HG02759 (cell line): ENCODE data around the gene TRDN.
"Not testable (repeated sequence)": the region's sequence is repeated elsewhere in the genome, so short reads cannot be mapped to it uniquely, and the experiment has no call there.

ENCODE experiments used
- ATAC-seq: cut with Tn5 transposase; IDR thresholded peaks from one replicate; pipeline ENCODE4 v1.9.1; 2021; ENCODE audit warnings: mild to moderate bottlenecking, moderate library complexity; ENCODE audit not compliant: unreplicated experiment

Gene TRDN

GRCh38 chr6:123632641-123633040 is 4.1 kb downstream of the TRDN start:
- ATAC-seq, result no peak

- no peak for ATAC-seq
Observed at GRCh38 chr6:123629258-123629941, 7.3 kb downstream of the TRDN start.

DNA sequence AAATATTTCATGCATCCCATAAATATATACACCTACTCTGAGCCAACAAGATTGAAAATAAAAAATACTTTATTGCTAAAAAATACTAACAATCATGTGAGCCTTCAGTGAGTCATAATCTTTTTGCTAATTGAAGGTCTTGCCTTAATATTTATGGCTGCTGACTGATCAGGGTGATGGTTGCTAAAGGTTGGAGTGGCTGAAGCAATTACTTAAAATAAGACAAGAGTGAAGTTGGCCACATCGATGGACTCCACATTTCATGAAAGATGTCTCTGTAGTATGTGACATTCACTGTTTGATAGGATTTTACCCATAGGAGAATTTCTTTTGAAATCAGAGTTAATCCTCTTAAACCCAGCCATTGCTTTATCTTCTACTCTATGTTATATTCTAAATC is 11.1 kb downstream of the TRDN start:
- ATAC-seq, result no peak

DNA sequence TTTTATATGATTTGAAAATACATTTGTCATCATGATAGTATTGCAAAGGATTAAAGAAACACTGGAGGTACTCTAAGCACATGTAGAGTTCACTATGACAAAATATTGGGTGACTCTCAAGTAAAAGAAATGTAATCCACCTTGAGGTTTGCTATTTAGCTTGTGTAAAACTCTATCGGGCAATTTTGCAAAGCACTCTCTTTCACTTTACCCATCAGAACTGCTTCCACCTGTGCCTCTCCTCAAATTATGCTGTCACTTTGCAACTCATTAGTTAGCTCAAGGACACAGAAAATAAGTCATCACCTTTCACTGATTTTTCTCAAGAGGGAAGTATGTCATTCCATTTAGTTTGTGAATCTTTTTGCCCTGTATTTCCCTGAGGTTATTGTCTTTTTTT is 14.0 kb downstream of the TRDN start:
- ATAC-seq, result no peak

GRCh38 chr6:123619156-123619555 is 17.6 kb downstream of the TRDN start:
- no peak for ATAC-seq

DNA sequence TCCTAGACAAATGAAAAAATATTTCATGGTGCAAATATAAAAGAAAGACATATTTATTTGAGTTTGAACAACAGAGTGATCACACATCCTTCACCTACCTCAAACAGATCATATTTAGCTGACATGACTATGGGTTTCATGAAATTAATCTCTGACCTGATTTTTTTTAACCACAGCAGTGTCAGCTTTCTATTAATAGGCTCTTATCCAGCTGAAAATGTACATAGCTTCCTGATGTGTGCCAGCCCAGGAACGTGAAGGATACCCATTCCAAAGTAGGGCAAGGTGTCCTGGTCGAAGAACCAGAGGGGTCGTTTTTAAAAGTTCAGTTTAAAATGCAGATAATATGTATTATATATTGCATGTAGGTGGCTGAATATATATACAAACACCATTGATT is 19.8 kb downstream of the TRDN start:
- ATAC-seq, result no peak

DNA sequence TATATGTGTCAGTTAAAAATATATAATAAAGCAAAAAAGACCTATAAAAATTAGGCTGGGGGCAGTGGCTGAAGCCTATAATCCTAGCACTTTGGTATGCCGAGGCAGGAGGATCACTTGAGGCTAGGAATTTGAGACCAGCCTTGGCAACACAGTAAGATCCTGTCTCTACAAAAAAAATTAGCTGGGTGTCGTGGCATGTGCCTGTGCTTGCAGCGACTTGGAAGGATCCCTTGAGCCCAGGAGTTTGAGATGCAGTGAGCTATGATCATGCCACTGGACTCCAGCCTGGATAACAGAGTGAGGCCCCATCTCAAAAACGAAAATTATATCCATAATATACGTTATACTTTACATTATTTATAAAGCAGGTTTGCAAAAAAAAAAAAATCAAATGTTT is 20.7 kb downstream of the TRDN start:
- ATAC-seq, result no peak

DNA sequence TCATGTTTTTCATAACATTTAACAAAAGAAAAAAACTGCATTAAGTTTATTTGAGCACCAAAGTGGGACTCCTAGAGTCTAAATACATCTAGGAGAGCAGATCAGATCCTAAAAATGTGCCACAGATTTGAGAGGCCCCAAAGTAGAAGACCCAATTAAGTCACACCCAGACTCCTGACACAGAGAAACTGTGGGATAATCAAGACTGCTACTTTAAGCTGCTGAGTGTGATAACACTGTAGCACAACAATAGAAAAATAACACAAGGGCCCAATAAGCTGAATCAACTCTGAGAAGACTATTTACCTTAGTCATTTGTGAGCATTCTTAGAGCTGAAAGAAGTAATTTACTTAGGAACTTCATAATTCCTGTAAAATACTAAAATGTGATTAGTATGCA is 26.0 kb downstream of the TRDN start:
- no peak for ATAC-seq

DNA sequence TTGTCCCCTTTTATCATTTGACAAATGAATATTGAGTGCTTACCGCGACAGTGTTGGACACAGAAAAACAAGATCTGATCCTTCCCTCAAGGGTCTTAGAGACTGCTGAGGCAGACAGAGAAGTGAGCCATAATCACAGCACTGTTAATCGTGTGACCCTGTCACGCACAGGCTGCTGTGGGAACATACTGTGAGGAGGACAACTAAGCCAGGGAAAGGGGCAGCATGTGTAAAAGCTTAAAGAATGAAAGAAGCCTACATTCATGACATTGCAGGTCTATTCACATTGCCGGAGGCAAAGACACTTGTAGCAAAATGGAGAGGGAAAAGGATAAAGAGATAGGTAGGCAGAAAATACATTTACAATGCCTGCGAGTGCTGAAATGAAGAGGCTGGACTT is 32.7 kb downstream of the TRDN start:
- ATAC-seq, result no peak

DNA sequence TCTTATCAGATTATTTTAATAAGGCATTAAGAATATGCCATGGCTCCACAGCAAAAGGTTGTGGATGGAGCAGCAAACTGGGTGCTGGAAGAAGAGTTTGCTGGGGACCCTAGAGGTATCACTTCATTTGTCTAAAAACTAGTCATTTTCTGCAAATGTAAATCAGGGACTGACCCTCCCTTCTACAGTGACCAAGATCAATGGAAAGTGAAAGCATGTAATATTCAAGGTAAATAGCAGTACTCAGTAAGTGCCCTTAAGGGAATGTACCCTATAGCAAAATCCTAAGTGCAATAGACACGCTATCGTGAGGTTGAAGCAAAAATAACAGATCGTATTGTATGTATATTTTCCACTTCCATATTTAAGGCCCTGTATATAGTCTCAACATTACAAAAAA is 38.7 kb downstream of the TRDN start:
- ATAC-seq, result peak; percentile 58

- ATAC-seq, result no peak
Observed at GRCh38 chr6:123594776-123595175, 42.0 kb downstream of the TRDN start.

- ATAC-seq, result no peak
Observed at GRCh38 chr6:123592426-123592825, 44.3 kb downstream of the TRDN start.

GRCh38 chr6:123589973-123590372 is 46.8 kb downstream of the TRDN start:
- no peak for ATAC-seq

DNA sequence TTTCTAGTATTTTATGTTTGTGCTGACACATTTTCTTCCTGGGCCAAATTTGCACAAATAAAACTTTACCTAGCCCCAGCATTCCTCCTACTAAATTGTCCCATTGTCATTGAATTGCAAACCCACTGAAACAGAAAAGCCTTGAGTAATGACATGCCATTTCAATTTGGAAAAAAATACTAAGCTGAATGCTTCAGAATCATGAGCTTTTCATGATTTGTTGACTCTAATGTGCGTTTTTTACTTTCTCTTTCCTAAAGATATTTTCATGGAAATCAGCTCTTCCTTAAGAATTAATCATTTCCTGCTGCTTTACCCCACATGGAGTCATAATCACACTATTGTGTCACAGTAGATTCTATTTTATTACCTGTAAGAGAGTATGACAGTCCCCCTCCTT is 47.4 kb downstream of the TRDN start:
- no peak for ATAC-seq

GRCh38 chr6:123588546-123588895 is 48.2 kb downstream of the TRDN start:
- ATAC-seq, result no peak

GRCh38 chr6:123587838-123588545 is 48.8 kb downstream of the TRDN start:
- no peak for ATAC-seq

DNA sequence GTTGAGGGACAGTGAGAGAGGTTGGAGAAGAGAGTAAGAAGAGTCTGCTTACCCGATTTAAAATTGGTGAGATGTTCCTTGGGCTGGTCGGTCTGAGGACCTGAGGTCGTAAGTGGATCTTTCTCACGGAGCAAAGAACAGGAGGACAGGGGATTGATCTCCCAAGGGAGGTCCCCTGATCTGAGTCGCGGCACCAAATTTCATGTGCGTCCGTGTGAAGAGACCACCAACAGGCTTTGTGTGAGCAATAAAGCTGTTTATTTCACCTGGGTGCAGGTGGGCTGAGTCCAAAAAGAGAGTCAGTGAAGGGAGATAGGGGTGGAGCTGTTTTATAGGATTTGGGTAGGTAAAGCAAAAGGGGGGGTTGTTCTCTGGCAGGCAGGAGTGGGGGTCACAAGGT is 49.3 kb downstream of the TRDN start:
- not testable (repeated sequence) for ATAC-seq

DNA sequence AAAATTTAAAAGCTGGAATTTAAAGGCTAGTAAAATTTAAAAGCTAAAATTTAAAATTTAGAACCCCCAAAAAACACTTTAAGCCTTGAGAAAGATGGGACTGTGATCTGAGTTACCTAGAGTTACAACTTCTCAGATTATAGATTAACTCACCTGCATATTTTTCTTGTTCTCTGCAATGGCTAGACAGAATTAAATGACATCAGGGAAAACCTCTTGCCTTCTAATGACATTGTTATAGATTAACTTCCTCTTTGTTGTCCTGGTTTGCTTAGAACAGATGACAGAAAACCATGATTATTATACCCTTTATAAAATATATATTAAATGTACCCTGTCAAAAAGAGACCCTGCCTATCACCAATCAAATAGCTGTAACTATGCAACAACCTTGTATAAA is 56.4 kb downstream of the TRDN start:
- ATAC-seq, result no peak

DNA sequence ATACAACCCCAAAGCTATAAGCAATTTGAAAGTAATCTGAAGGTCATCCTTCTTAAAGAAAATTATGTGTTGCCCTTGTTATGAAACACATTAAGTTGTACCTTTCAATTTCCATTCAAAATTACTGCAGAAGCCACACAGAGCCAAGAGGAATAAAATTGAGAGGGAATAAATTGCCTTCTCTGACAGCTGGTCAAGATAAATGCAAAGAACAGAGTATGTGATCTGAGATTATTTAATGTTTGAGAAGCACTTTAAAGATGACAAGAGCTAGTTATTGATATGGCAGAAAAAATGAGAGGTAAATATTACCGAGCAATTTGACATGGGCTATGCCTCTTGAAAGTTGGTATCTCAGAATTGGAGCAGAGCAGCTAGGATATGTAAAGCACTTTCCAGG is 61.6 kb downstream of the TRDN start:
- ATAC-seq, result no peak

GRCh38 chr6:123570813-123571684 is 65.7 kb downstream of the TRDN start:
- no peak for ATAC-seq

DNA sequence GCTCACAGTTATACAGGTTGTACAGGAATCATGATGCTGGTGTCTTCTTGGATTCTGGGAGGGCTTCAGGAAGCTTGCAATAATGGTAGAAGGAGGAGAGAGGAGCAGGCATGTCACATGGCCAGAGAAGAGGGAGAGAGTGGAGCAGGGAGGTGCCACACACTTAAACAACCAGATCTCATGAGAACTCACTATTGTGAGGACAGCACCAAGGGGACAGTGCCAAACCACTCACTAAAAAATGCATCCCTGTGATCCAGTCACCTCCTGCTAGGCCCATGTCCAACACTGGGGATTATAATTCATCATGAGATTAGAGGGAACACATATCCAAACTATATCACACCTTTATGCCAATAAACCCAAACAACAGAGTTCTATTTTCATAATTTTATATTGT is 67.2 kb downstream of the TRDN start:
- ATAC-seq, result no peak

DNA sequence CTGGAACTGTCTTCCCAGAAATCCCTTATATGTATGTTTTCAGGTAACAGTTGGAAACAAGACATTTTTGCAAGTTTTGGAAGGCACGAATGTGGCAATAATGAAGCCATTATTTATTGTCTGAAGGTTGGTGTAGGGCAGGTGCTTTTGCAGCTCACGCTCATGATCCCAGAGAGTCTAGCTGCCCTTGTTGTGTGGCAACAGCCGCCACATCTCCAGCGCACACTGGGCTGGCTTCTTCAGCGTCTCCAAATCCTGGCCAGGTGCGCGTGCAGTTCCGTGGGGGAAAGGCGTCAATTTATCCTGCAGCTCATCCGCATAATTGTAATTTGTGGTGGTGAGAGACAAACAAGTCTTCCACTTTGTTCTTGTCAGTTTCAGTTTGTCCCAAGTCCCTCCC is 71.2 kb downstream of the TRDN start:
- no peak for ATAC-seq
